MCF 10A (cell line): ENCODE results near the gene CHCHD3. TPM values are rescaled to one million over a fixed set of nuclear protein-coding genes. Genes with fewer than 3 reads are reported as not detected.

Source experiments
- BruUV-seq: library from RNA; stranded (reverse); fragments of 400-500 nt; replicated peaks from 2 replicates; lab custom pipeline; 2021; lab: Mats Ljungman, UMichigan
- CTCF ChIA-PET: fragments of 300-600 bp; sonication (Branson Sonifier 250); formaldehyde crosslinking; extraction: SDS; loops from one replicate; lab custom pipeline; 2021; ENCODE audit warnings: antibody characterized with exemption, inconsistent platforms; lab: Yijun Ruan, JAX
- POLR2A ChIA-PET: fragments of 300-600, 350-650 bp; sonication (Branson Sonifier 250); formaldehyde crosslinking; extraction: SDS; loops from one replicate; lab custom pipeline; 2020; ENCODE audit warnings: antibody characterized with exemption, inconsistent platforms; lab: Yijun Ruan, JAX
- DNase-seq: peaks from one replicate; pipeline ENCODE4 v3.0.0-alpha.2; 2018; ENCODE audit not compliant: unreplicated experiment
- H3K27ac Mint-ChIP-seq: one replicate; pipeline ENCODE4 v1.8.0; 2022; ENCODE audit warnings: mild to moderate bottlenecking, low read depth, mixed read lengths; ENCODE audit not compliant: unreplicated experiment
- H3K27me3 Mint-ChIP-seq: one replicate; pipeline ENCODE4 v1.8.0; 2022; ENCODE audit warnings: mixed read lengths; ENCODE audit not compliant: insufficient read depth, unreplicated experiment
- H3K36me3 Mint-ChIP-seq: one replicate; pipeline ENCODE4 v1.8.0; 2022; ENCODE audit warnings: mild to moderate bottlenecking, moderate library complexity, mixed read lengths; ENCODE audit not compliant: insufficient read depth, unreplicated experiment
- H3K4me1 Mint-ChIP-seq: one replicate; pipeline ENCODE4 v1.8.0; 2022; ENCODE audit warnings: mixed read lengths; ENCODE audit not compliant: insufficient read depth, unreplicated experiment
- H3K4me3 Mint-ChIP-seq: one replicate; pipeline ENCODE4 v1.8.0; 2022; ENCODE audit warnings: mild to moderate bottlenecking, moderate library complexity, mixed read lengths; ENCODE audit not compliant: unreplicated experiment
- H3K9me3 Mint-ChIP-seq: one replicate; pipeline ENCODE4 v1.8.0; 2022; ENCODE audit warnings: mixed read lengths; ENCODE audit not compliant: unreplicated experiment
- CTCF ChIP-seq: fragments of 200-600 bp; IDR thresholded peaks from one replicate; pipeline ENCODE4 v1.8.0; 2022; ENCODE audit warnings: antibody characterized with exemption, mild to moderate bottlenecking; ENCODE audit not compliant: unreplicated experiment
- intact Hi-C: fragments of 100-400 bp; cut with micrococcal nuclease; formaldehyde crosslinking; loops from 2 replicates; pipeline ENCODE4 v1.14.1; 2022
- total RNA-seq: library from RNA; stranded (reverse); gene quantifications from 2 replicates; pipeline ENCODE4 v1.2.3, GENCODE V29; 2022

The CHCHD3 gene
- total RNA-seq, 1 experiment from 2014 or later: 102 TPM

GRCh38 chr7:132856416-132856815, 225.5 kb downstream of the CHCHD3 start:
- CTCF ChIA-PET: interaction anchor here (0.6 kb wide), 1 partner anchor 324 kb away, joined by 3 read pairs; no protein-coding TSS in a partner anchor
- BruUV-seq: no TSS peak

DNA sequence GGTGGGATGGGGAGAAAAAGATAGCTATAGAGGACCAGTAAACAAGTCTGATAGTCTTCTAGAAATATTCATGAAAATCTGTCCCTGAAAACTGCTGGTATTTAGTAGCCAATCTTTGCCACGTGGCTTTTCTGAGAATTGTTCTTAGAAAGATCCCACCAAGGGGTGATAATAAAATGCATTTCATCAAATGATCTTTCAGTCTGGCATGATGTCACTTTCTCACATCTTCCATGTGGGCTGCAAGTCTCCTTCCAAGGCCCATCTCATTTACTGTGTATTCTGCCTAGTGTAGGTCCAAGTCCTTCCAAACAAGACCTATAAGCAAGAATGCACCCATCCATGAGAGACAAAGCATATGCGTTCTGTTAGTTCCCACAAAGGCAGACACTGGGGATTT, 226.0 kb downstream of the CHCHD3 start:
- ChIA-PET CTCF (interaction anchor here (0.6 kb wide), 1 partner anchor 325 kb away, joined by 3 read pairs; no protein-coding TSS in a partner anchor), POLR2A (interaction anchor here (0.9 kb wide), 1 partner anchor 13 kb away, joined by 3 read pairs; no protein-coding TSS in a partner anchor)
- Mint-ChIP-seq H3K4me1 (no peaks in the 10 kb centered on the region), H3K27me3 (no peaks in the 10 kb centered on the region), H3K4me3 (no peak overlapping the region), H3K9me3 (no peaks in the 10 kb centered on the region), H3K27ac (no peak overlapping the region), H3K36me3 (peaks cover 6% of the 10 kb centered on the region)
- TF ChIP-seq CTCF: no peak
- DNase-seq: no peak
- no TSS peak for BruUV-seq
- intact Hi-C loops: no loop called here

More at GRCh38 chr7:132856416-132856815, 225.5 kb downstream of the CHCHD3 start:
- intact Hi-C loops: no loop called here
- no peaks in the 10 kb centered on the region for H3K27me3 Mint-ChIP-seq
- H3K36me3 Mint-ChIP-seq: peaks cover 6% of the 10 kb centered on the region
- H3K9me3 Mint-ChIP-seq: no peaks in the 10 kb centered on the region
- TF ChIP-seq CTCF: no peak
- no peak overlapping the region for H3K4me3 Mint-ChIP-seq
- no peaks in the 10 kb centered on the region for H3K4me1 Mint-ChIP-seq
- POLR2A ChIA-PET: no interaction called here
- DNase-seq: no peak
- H3K27ac Mint-ChIP-seq: no peak overlapping the region

DNA sequence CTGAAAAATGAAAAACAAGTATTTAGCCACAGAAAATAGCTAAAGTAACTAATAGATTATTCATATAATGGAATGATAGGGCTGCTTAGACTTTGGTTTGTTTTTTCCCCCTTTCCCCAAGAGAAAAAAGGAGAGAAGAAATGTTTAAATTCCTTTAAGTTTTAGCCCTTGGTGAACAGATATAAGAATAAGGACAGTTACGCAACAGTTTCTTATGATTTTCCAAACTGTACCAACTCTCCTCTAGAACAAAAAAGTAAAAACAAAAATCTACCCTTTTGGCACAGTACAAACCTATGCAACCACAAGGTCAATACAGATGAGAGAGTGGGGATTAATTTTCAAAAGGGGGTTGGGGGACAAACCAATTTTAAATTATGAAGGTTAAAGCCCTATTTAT, 227.7 kb downstream of the CHCHD3 start:
- intact Hi-C loops: no loop called here
- no TSS peak for BruUV-seq
- H3K4me1 Mint-ChIP-seq: no peaks in the 10 kb centered on the region

GRCh38 chr7:132847376-132847775, 234.5 kb downstream of the CHCHD3 start:
- no peaks in the 10 kb centered on the region for H3K9me3 Mint-ChIP-seq
- H3K4me3 Mint-ChIP-seq: no peak overlapping the region
- intact Hi-C loops: no loop called here
- no peaks in the 10 kb centered on the region for H3K4me1 Mint-ChIP-seq
- DNase-seq: no peak
- BruUV-seq: no TSS peak
- H3K27me3 Mint-ChIP-seq: no peaks in the 10 kb centered on the region
- no peak for TF ChIP-seq CTCF
- POLR2A ChIA-PET: no interaction called here
- no peak overlapping the region for H3K27ac Mint-ChIP-seq
- peaks cover 4% of the 10 kb centered on the region for H3K36me3 Mint-ChIP-seq
- CTCF ChIA-PET: no interaction called here

More for the DNA sequence above, 227.7 kb downstream of the CHCHD3 start:
- TF ChIP-seq CTCF: no peak
- Mint-ChIP-seq H3K4me3 (no peak overlapping the region), H3K9me3 (no peaks in the 10 kb centered on the region), H3K27ac (no peak overlapping the region), H3K27me3 (no peaks in the 10 kb centered on the region), H3K36me3 (peaks cover 6% of the 10 kb centered on the region)
- no peak for DNase-seq
- POLR2A ChIA-PET: no interaction called here
- CTCF ChIA-PET: no interaction called here
